Measurements from ENCODE around the gene ABCB11. TPM values are rescaled to one million over a fixed set of nuclear protein-coding genes. Genes with fewer than 3 reads are reported as not detected.

ABCB11 gene
- total RNA-seq, 3 donors from 2014 or later, result under 0.01 to 18.4 (median 0.66) TPM

GRCh38 chr2:168955321-168955720 lies 75.8 kb downstream of the ABCB11 start:
- no peak for DNase-seq (ENCODE audit: low spot score in 2 of 2)
- intact Hi-C loops (cut with DNase I; ENCODE audit: low total_unique reads), result no loop called here
- no peak for TF ChIP-seq POLR2AphosphoS5 (IDR thresholded peaks at IDR 0.05)

GRCh38 chr2:168954256-168954655 lies 76.9 kb downstream of the ABCB11 start:
- DNase-seq (ENCODE audit: low spot score in 2 of 2), result no peak
- peaks cover 6 to 8% of the 10 kb centered on the region in 2 donors for H3K9me3 ChIP-seq
- H3K27ac ChIP-seq, result no peak overlapping the region
- TF ChIP-seq POLR2AphosphoS5 (IDR thresholded peaks at IDR 0.05) (no peak), POLR2A (IDR thresholded peaks at IDR 0.05) (no peak), CTCF (IDR thresholded peaks at IDR 0.05) (no peak)
- no peaks in the 10 kb centered on the region for H3K36me3 ChIP-seq
- no peaks in the 10 kb centered on the region for H3K27me3 ChIP-seq
- intact Hi-C loops (cut with DNase I; ENCODE audit: low total_unique reads), result no loop called here
- no peaks in the 10 kb centered on the region for H3K4me1 ChIP-seq
- no peak overlapping the region for H3K4me3 ChIP-seq

More at GRCh38 chr2:168955321-168955720, 75.8 kb downstream of the ABCB11 start:
- Histone ChIP-seq H3K4me1 (no peaks in the 10 kb centered on the region), H3K27me3 (no peaks in the 10 kb centered on the region), H3K27ac (no peak overlapping the region), H3K4me3 (no peak overlapping the region), H3K36me3 (no peaks in the 10 kb centered on the region), H3K9me3 (peaks cover 6 to 8% of the 10 kb centered on the region in 2 donors)

- no peak overlapping the region for H3K4me3 ChIP-seq
These were observed 78.7 kb downstream of the ABCB11 start for GRCh38 chr2:168952424-168952823.

GRCh38 chr2:168951871-168952270 lies 79.3 kb downstream of the ABCB11 start:
- peaks cover 6 to 8% of the 10 kb centered on the region in 2 donors for H3K9me3 ChIP-seq
- H3K4me3 ChIP-seq, result no peak overlapping the region
- no peaks in the 10 kb centered on the region for H3K36me3 ChIP-seq
- TF ChIP-seq POLR2AphosphoS5 (IDR thresholded peaks at IDR 0.05) (no peak), CTCF (IDR thresholded peaks at IDR 0.05) (no peak), POLR2A (IDR thresholded peaks at IDR 0.05) (no peak)
- intact Hi-C loops (cut with DNase I; ENCODE audit: low total_unique reads), result no loop called here
- DNase-seq (ENCODE audit: low spot score in 2 of 2), result no peak
- no peaks in the 10 kb centered on the region for H3K27me3 ChIP-seq
- H3K27ac ChIP-seq, result no peak overlapping the region
- H3K4me1 ChIP-seq, result no peaks in the 10 kb centered on the region

More at GRCh38 chr2:168952424-168952823, 78.7 kb downstream of the ABCB11 start:
- TF ChIP-seq POLR2A (IDR thresholded peaks at IDR 0.05) (no peak), POLR2AphosphoS5 (IDR thresholded peaks at IDR 0.05) (no peak), CTCF (IDR thresholded peaks at IDR 0.05) (no peak)
- Histone ChIP-seq H3K27ac (no peak overlapping the region), H3K4me1 (no peaks in the 10 kb centered on the region), H3K9me3 (peaks cover 6 to 8% of the 10 kb centered on the region in 2 donors), H3K27me3 (no peaks in the 10 kb centered on the region), H3K36me3 (no peaks in the 10 kb centered on the region)
- DNase-seq (ENCODE audit: low spot score in 2 of 2), result no peak
- intact Hi-C loops (cut with DNase I; ENCODE audit: low total_unique reads), result no loop called here

GRCh38 chr2:168949324-168949723 lies 81.8 kb downstream of the ABCB11 start:
- TF ChIP-seq POLR2AphosphoS5 (IDR thresholded peaks at IDR 0.05) (no peak), CTCF (IDR thresholded peaks at IDR 0.05) (no peak), POLR2A (IDR thresholded peaks at IDR 0.05) (no peak)
- Histone ChIP-seq H3K27me3 (no peaks in the 10 kb centered on the region), H3K4me3 (no peak overlapping the region), H3K4me1 (no peaks in the 10 kb centered on the region), H3K36me3 (no peaks in the 10 kb centered on the region), H3K9me3 (peaks cover 3 to 6% of the 10 kb centered on the region in 2 donors), H3K27ac (no peak overlapping the region)
- no peak for DNase-seq (ENCODE audit: low spot score in 2 of 2)
- intact Hi-C loops (cut with DNase I; ENCODE audit: low total_unique reads), result no loop called here

Measured in breast epithelium (tissue), 4 donors.